Measurements from ENCODE around the gene GPR84.

GPR84 gene

GRCh38 chr12:54364413-54364812 lies at the start of gene GPR84:
Gene GPR84, minus strand, starts transcription at chr12:54364486. Its CDS starts 635 bp downstream, at chr12:54363851.
- FAIRE-seq: no peak

GRCh38 chr12:54413284-54414190 lies 49.3 kb upstream of the GPR84 start:
- no peak for FAIRE-seq

DNA sequence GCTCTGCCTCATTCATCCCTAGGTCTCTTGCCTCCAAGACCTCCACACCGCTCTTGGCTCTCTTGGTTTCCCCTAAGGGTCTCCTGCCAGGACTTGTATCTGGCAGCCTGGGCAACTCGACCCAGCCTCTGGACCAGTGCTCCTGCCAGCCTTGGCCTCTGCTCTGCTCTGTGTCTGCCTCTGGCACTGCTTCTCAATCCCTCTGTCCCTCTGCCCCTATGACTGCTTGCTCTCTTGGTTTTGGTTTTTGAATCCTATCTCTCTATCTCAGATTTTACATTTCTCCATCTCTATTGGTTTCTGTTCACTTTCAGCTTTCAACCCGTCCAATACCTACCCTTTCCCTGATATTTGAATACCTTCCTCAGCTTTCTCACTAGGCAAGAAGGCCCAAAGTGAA lies 48.5 kb upstream of the GPR84 start:
- FAIRE-seq: no peak

DNA sequence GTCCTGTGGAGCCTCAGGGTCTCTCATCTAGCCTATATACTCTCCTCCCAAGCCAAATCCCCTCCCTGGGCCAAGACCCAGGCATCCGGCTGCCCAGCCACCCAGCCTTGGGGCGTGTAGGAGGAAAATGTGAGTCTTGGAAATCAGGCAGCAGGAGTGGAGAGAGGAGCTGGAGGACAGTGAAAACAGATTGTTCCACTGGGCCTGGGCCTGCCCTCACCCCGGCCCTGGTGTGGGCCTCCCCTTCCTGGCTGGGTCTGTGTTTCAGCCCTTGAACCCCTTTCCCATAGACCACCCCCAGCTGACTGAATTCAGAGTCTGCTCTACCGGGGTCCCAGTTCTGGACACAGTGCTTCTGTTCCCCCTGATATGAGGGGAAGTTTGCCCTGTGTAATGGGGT lies 48.1 kb upstream of the GPR84 start:
- no peak for FAIRE-seq

DNA sequence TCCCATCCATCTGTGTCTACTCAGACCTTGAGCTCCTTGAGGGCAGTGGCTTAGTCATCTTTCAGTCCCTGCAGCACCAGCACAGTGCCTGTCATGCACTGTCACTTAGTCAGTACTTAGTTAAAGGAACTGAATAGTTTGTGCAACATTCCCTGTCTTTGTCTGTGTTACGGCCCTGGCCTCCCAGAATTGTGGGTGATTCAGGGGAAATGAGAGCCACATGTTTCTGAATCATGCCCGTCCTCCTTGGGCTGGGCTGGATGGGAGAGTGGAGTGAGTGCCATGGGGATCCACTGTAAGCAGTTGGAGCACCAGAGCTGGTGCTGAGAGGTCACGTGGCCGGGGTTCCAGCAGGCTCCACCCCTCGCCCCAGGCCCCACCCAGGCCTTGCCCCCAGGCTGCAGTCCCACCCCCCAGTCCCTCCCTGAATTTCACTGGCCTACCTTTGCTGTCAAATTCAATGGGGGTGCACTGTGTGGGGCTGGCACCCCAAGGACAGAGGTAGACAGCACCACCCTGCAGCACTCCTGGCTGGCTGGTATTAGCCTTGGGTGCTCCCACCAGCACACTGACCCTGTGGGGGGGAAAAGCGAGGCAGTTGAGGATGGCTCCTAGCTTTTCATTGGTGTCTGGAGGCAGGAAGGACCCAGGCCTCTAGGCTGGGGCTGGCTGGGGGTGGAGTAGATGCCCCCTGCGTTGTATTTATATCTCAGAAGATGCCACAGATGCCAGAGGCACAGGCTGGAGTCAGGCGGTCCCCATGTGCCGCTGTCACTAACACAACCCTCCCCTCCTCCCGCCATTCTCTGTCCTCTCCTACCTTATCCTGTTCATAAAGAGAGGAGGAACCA lies 47.3 kb upstream of the GPR84 start:
- FAIRE-seq: no peak

DNA sequence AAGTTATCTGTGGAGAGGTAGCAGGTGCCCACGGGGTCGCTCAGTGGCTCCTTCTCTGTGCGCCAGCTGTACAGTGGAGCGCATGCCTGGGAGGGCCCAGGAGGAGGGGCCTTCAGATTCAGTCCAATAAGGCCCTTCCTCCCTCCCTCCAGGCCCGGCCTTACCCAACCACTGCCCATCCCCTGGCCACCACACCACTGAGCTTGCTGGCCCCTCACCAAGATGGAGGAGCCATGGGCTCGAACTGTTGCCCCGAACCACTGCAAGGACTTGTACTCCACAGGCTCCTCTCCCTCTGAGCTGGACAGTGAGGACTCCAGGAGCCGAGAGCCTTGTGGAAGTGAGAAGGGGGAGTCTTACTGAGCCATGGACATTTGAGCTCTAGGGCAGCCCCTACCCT lies 45.0 kb upstream of the GPR84 start:
- no peak for FAIRE-seq

GRCh38 chr12:54407183-54407905 lies 43.1 kb upstream of the GPR84 start:
- no peak for FAIRE-seq

DNA sequence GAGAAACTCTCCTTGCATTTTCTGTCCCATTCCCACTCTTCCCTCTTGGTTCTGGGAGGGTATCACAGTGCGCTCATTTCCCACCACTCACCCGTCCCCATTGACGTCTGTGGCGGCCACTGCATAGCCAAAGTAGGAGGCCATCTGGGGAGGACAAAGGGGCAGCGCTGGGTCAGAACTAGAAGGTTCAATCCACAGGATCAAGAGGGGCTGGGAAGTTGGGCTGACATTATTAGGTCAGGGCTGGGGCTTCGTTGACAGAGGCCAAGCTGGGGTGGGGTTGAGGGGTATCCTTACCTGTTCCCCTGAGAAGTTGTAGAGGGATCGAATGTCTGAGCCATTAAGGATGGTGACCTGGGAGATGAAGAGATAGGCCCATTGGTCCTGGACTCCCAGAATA lies 41.3 kb upstream of the GPR84 start:
- no peak for FAIRE-seq

- no peak for FAIRE-seq
Observed at GRCh38 chr12:54405106-54405505, 40.8 kb upstream of the GPR84 start.

- no peak for FAIRE-seq
Observed at GRCh38 chr12:54404061-54405004, 40.0 kb upstream of the GPR84 start.

- no peak for FAIRE-seq
Observed at GRCh38 chr12:54401119-54401518, 36.8 kb upstream of the GPR84 start.

GRCh38 chr12:54398995-54399793 lies 34.9 kb upstream of the GPR84 start:
- no peak for FAIRE-seq

DNA sequence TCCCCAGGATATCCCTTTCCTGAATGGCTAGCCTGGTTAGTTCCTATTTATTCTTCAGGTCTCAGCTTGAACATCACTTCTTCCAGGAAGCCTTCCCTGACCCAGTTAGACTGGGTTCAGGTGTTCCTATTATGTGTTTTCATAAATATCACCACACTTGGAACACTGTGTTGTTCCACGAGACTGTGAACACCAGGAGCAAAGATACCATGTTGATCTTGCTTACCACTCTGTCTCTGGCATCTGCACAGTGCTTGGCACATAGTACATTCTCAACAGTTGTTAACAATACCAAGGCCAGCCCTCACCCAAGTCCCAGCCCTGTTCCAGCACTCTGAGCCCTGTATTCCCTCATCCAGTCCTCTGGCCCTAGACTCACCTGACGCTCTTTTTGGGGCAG lies 33.9 kb upstream of the GPR84 start:
- FAIRE-seq: no peak

- FAIRE-seq: no peak
Observed at GRCh38 chr12:54397157-54397556, 32.9 kb upstream of the GPR84 start.

GRCh38 chr12:54395545-54395944 lies 31.3 kb upstream of the GPR84 start:
- no peak for FAIRE-seq

DNA sequence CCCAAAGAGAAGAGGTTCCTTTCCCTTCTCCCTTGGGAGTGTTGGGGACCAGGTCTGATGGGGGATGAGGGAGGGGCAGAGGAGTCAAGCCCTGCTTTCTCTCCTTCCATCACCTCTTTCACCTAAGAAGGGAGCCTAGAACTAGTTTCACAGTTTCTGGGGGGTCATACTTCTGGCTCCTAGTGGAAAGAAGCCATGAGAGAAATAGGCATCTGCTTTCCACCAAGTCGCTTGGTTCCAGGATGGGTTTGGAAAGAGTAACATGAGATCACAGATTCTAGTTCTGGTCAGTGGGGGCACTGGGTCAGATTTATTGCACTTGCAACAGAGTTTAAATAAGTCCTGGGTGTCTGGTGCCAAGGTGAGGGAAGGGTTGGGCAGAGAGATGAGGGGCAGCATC lies 30.7 kb upstream of the GPR84 start:
- no peak for FAIRE-seq

DNA sequence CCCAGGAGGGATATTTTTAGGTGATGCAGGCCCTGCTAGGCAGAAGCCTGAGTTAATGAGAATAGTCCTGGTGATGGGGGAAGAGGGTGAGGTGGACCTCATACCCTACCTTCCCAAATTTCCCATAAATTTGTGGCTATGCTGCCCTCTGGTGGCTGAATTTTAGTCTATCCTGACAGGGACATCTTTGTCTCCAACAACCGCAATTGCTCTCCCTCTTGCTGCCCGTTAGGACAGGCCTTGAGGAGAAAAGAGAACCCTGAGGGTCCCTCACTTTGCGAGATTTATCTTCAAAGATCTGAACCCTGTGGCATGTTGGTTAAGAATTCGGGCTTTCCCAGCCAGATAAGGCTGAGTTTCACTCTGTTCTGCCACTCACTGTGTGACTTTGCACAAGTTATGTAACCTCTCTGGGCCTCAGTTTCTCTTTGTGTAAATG lies 30.0 kb upstream of the GPR84 start:
- no peak for FAIRE-seq

DNA sequence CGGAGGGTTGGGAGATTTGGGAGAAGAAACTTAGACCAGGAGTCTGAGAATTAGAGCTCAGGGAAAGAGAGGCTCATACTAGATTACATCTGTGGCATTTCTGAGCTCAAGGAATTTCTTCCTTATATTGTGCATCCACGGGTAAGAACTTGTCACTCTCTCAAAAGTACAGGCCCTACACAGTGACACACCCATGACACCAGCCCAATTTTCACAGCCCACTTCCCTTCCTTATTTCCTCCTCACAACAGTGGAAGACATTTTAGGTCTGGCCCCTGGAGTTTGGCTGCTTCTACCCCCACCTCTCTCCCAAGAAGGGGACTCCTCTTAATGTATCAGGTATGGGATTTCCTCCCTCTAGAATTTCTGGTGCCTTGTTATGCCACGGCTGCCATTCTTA lies 29.5 kb upstream of the GPR84 start:
- FAIRE-seq: no peak

GRCh38 chr12:54393207-54393609 lies 28.9 kb upstream of the GPR84 start:
- FAIRE-seq: no peak

DNA sequence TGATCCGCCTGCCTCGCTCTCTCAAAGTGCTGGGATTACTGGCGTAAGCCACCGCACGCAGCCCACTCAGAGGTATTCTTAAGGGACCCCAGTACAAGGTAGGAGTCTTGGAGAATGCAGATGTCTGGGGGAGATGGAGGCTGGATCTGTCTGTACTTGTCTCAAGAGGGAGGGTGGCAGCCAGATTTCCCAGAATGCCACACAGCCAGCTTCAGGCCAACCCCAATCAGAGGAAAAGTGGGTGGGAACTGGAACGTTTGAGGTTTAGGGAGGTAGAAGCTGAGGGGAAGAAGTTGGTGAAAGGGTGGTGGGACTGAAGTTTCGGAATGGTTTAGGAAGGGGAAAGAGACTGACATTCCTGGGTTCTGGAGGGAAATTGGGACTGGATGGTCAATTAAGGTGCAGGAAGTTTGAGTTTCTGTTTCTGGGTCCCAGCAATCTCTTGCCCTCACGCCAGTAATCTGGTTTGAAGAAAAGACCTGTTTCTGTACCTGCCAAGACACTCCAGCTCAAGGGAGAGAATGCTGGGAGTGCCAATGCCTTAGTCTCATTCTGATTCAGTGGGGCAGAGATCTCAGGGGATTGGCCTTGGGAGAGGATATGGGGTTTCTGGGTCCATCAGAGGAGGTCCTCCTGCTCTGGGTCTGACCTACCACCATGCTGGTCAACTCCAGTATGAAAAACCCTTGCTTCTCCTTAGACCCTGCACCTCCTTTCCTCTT lies 28.4 kb upstream of the GPR84 start:
- no peak for FAIRE-seq

All from A204.1 (cell line).